ENCODE data around the gene MCM3AP.

The MCM3AP gene

GRCh38 chr21:46308431-46308830, 23.0 kb upstream of the MCM3AP start:
- DNase-seq (ENCODE audit: low spot score) = no peak
- no peak for TF ChIP-seq CTCF (IDR thresholded peaks at IDR 0.05; ENCODE audit: extremely low read depth, missing control alignments)

DNA sequence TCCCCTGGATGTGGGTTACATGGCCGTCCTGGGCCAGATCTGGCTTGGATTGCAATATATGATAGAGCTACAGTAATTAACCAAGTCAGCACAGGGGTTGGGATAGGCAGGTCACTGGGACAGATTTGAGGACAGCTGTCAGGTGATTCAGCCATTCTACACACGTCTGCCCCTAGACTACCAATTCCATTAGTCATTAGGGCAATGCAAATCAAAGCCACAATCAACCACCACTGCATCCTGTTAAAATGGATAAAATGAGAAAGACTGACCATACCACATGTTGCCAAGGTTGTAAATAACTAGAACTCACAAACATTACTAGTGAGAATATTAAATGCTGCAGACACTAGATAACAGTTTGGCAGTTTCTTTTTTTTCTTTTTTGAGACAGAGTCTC, 22.2 kb upstream of the MCM3AP start:
- no peak for DNase-seq (ENCODE audit: low spot score)
- TF ChIP-seq CTCF (IDR thresholded peaks at IDR 0.05; ENCODE audit: extremely low read depth, missing control alignments) = no peak

- no peak for TF ChIP-seq CTCF (IDR thresholded peaks at IDR 0.05; ENCODE audit: extremely low read depth, missing control alignments)
- DNase-seq (ENCODE audit: low spot score) = no peak
Measured at GRCh38 chr21:46304955-46305354, 19.5 kb upstream of the MCM3AP start.

DNA sequence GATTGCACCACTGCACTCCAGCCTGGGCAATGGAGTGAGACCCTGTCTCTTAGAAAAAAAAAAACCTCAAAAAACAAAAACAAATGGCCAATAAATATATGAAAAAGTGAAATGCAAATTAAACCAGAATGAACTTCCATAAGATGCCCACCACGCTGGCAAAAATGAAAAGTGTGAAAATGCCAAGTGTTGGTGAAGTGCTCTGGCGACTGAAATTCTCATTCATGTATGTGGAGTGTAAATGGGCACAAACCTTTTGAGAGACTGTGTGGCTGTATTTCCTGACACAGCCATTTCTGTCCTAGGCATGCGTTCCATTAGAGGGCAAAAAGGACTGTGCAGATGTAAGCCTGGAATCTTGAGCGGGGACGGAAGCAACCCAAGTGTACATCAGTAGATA, 19.0 kb upstream of the MCM3AP start:
- no peak for TF ChIP-seq CTCF (IDR thresholded peaks at IDR 0.05; ENCODE audit: extremely low read depth, missing control alignments)
- no peak for DNase-seq (ENCODE audit: low spot score)

DNA sequence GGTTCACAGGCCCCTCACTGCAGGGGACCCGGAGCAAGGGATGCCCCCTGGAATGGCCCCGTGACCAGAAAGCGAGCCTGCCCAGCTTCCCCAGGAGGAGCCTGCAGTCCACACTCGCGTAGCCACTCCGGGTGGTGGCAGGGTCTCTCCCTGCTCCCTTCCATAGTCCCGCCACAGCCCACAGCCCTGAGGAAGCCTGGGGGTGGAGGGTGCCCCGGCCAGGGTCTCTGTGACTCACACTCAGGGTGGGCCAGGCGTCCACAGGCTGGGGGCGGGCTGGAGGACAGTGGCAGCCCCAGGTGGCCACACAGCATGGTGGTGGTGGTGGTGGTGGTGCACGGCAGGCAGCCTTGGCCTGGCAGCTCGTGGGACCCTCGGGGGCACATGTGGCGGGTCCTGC, 16.3 kb upstream of the MCM3AP start:
- no peak for TF ChIP-seq CTCF (IDR thresholded peaks at IDR 0.05; ENCODE audit: extremely low read depth, missing control alignments)

GRCh38 chr21:46299167-46299566, 13.8 kb upstream of the MCM3AP start:
- DNase-seq (ENCODE audit: low spot score) = no peak
- no peak for TF ChIP-seq CTCF (IDR thresholded peaks at IDR 0.05; ENCODE audit: extremely low read depth, missing control alignments)

More for the DNA sequence above, 16.3 kb upstream of the MCM3AP start:
- no peak for DNase-seq (ENCODE audit: low spot score)

DNA sequence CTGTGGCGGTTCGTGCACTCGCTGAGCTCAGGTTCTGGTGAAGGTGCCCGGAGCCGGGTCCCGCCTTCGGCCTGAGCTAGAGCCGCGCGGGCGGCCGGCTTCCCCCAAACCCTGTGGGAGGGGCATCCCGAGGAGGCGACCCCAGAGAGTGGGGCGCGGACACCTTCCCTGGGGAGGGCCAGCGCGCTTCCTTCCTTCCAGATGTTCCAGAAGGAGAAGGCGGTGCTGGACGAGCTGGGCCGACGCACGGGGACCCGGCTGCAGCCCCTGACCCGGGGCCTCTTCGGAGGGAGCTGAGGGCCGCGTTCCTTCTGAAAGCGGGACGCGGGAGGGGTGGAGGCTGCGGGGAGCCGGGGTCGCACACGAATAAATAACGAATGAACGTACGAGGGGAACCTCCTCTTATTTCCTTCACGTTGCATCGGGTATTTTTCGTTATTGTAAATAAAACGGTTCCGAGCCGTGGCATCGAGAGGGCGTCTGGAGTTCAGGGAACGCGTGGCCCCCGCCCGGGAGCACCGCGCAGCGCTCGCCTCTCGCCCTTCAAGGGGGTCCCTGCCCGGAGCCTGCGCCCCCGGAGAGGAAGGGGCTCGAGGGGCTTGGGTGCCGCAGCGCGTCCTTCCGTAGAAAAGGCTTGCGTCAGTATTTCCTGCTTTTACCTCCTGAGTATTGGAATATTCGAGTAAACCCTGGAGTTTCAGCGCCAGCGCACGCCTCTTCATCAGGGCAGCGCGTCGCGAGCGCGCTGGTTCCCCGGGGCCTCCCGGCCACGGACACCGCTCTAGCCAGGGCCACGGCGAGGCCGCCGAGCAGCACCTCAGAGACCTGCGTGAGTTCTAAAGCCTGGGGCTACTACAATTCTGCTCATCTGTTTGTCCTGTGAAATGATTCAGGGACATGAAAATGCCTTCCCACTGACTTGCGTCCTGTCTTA, 12.2 kb upstream of the MCM3AP start:
- no peak for DNase-seq (ENCODE audit: low spot score)
- TF ChIP-seq CTCF (IDR thresholded peaks at IDR 0.05; ENCODE audit: extremely low read depth, missing control alignments) = no peak

All from GM20000 (cell line).